ENCODE data around the gene ZNF25.
A peak's percentile ranks its signal among the peaks of the same experiment; 100 is the strongest.
"Not testable (repeated sequence)": the region's sequence is repeated elsewhere in the genome, so short reads cannot be mapped to it uniquely, and the experiment has no call there.

ZNF25 gene

DNA sequence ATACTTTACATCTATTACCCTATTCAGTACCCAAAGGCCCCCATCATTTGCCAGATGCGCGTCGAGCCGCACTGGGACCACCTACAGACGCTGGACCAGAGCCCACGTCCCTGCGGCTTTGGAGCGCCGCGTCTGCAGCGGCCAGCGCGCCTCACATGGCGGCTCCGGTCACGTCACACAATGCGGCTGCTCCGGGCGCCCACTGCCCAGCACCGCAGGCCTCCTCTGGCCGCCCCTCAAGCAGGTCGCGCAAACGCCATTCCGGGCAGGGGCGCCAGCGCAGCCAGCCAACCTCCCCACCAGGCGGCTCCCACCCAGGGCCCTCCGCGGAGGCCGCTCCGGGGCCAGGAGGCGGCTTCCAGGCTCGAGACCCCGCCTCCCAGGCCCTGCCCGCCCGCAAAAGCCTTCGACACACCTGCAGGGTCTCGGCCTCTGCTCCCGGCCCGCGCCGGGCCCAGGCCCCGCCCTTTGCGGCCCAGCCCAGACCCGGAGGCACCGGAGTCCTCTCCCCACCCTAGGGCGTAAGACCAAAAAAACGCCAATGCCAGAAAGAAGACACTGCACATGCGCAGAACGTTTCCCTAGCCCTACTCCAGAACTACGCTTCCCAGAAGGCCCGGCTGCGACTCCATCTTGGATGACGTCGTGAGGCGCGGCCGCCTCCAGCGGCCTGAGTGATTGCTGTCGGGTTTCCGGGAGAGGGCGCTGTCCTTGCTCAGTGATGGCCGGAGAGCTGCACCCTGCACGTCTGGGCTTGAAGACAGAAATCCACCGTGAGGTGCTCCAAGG is at the start of gene ZNF25:
Gene ZNF25 (minus strand): TSS at position 557 of the 789 bp plus-strand sequence. CDS start 4,925 bp downstream, outside the sequence.
- DNase-seq: peak; percentile 91 to 93

DNA sequence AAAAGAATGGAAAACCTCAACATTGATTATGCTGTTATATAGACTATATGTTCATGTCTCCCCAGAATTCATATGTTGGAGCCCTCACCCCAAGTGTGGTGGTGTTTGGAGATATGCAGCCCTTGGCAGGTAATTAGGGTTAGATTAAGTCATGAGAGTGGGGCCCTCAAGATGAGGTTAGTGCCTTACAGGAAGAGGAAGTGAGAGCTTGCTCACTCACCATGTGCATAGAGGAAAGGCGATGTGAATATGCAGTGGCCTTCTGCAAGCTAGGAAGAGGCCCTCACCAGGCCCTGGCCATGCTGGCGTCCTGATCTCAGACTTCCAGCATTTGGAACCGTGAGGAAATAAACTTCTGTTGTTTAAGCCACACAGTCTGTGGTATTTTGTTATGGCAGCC is 48.8 kb upstream of the ZNF25 start:
- no peak for DNase-seq

DNA sequence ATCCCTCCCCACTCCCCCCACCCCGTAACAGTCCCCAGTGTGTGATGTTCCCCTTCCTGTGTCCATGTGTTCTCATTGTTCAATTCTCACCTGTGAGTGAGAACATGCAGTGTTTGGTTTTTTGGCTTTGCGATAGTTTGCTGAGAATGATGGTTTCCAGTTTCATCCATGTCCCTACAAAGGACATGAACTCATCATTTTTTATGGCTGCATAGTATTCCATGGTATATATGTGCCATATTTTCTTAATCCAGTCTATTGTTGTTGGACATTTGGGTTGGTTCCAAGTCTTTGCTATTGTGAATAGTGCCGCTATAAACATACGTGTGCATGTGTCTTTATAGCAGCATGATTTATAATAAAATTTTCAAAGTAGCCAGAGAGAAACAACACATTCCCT is 42.7 kb upstream of the ZNF25 start:
- not testable (repeated sequence) for DNase-seq

DNA sequence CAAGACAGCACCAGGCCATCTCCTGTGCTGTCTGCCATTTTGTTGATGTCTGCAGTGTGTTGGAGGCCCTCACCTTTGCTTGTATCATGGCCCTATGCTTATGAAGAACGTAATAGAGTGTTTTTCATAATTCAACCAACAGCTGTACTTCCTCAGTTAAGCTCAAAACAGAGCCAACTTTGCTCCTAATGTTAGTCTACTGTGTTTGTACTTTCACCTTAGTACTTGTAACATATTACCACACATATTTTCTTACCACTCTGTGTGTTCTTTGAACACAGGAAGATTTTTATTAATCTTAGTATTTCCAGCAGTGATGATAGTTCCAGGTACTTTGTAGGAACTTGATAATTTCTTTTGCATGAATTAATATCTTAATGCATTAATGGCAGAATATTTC is 39.9 kb upstream of the ZNF25 start:
- DNase-seq: no peak

DNA sequence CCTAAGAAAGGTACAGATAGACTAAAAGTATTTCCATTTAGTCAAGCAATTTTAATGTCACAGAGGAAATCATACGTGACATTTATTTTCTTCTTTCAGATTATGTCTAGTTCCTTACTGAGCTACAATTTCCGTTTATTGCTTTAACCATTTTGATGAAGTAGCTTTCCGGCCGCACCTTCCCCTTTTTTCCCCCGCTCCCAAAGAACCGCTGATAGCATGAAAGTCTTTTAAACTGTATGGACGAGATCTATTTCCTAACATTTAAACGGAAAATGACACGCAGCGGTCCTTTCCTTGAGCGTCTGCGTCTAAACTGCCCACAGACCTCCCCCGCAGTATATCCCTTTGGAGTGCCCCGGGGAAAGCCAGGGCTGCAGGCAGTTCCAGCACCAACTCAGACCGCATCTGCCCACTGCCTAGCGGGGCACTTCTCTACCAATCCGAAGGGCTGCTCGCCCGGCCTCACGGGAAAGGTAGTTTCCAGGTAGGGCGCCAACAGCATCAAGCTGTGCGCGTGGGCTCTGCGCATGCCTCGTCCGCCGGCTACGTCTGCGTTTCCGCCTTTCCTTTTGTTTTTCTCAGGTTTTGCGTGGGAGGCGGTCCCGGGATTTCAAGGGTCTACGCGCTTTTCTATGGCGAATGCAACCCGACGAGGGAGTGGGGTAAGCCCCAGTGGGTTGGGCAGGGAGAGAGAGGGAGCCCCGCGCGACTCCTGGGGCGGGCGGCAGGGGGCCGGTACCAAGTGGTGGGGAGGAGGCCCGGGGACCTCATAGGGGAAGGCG is 33.9 kb upstream of the ZNF25 start, which contains the start of gene ZNF33A:
Gene ZNF33A (plus strand): TSS at position 557 of the 785 bp plus-strand sequence. CDS start 1,667 bp downstream, outside the sequence.
- peak; percentile 69 to 82 for DNase-seq

DNA sequence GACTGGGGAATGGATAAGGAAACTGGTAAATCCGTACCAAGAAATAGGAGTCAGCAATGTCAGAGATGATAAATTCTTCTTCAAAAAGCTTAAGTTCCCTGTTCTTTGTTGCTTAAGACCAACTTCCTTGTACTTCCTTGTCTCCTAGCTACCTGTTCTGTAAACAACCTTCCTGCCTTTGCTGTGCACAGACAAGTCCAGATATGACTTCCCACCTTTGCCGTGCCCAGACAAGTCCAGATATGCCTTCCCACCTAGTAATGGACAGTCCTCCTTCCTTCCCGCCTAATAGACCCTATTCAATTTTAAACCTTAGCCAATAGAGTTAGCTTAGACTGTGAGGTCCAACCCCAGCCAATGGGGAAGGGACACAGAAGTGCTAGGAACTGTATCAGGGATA is 31.5 kb upstream of the ZNF25 start:
- DNase-seq: no peak

DNA sequence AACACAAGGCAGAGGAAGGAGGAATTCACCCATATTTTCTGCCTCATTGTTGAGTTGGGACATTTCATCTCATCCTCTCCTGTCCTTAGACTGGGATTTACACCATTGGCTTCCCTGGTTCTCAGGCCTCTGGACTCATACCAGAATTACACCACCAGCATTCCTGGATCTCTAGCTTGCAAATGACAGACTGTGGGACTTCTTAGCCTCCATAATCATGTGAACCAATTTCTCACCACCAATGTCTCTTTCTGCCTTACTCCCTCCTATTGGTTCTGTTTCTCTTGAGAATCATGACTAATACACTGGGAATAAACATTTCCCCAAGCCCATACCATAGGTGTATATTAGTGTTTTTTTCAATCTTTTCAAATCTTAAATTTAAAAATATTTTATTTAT is 31.1 kb upstream of the ZNF25 start:
- DNase-seq: no peak

DNA sequence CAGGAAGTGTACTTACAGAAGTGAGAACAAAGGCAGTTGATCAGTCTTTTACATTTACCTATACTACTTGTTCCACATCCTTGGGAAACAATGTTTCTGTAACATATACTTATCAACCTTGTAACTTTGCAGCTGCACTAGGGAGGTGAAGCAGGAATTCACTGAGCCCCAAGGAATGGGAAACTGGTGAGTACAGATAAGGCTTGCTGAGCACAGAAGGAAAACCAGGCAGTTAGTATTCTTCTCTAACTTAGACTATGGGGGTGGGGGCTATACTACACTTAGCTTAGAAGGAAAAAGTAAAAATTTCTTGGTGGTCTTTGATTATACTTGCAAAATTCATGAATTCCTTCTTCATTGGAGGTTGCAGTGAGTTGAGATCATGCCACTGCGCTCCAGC is 27.1 kb upstream of the ZNF25 start:
- DNase-seq: no peak

DNA sequence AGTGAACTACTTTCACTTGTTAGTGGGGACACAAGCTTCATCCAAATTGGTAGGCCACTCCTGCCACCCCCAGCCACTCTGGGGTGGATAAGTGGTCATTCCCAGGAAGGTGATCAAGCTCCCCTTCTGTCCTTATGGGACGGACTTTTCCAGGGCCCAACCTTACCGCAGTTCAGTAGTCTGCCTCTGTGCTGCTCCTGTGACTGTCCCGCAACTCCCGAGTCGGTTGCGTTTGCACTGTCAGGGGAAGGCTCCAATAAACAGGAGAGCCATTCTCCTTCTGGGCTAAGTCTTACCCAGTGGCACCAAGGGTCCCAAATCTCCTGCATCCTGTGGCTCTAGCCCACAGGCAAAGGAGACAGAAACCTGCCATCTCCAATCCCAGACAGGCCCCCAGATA is 26.6 kb upstream of the ZNF25 start:
- DNase-seq: no peak

DNA sequence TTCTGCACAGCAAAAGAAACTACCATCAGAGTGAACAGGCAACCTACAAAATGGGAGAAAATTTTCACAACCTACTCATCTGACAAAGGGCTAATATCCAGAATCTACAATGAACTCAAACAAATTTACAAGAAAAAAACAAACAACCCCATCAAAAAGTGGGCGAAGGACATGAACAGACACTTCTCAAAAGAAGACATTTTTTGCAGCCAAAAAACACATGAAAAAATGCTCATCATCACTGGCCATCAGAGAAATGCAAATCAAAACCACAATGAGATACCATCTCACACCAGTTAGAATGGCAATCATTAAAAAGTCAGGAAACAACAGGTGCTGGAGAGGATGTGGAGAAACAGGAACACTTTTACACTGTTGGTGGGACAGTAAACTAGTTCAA is 24.0 kb upstream of the ZNF25 start:
- not testable (repeated sequence) for DNase-seq

DNA sequence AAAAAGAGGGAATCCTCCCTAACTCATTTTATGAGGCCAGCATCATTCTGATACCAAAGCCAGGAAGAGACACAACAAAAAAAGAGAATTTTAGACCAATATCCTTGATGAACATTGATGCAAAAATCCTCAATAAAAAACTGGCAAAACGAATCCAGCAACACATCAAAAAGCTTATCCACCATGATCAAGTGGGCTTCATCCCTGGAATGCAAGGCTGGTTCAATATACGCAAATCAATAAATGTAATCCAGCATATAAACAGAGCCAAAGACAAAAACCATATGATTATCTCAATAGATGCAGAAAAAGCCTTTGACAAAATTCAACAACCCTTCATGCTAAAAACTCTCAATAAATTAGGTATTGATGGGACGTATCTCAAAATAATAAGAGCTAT is 22.5 kb upstream of the ZNF25 start:
- DNase-seq: not testable (repeated sequence)

DNA sequence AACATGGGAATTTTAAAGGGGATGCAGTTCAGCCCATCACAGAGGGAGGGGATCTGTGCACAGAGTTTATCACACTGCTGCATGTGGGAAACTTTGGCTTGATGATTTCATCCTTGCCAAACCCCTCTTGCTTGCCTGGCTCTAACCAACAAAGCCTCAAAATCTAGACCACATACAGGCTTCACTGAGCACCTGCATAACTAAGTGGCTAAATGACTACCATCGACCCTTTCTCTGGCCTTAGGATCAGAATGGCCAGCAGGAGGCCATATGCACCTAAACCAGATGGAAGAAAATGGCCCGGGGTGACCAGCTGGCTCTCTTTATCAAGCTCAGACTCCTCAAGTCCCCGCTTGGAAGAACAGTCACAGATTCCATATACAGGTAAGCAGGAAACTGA is 15.6 kb upstream of the ZNF25 start:
- DNase-seq: no peak

DNA sequence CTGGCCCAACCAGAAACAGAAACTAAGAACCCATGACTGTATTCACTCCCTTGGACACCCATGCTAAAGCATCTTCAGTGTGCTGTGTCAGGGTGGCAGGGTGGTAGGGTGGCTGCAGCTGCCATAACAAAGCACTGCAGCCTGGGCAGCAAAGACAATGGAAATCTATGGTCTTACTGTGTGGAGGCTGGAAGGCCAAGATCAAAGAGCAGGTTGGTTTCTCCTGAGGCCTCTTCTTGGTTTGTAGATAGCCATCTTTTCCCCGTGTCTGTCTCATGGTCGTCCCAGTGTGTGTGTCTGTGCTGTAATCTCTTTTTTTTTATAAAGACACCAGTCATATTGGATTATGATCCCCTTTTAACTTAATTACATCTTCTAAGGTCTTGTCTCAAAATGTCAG is 15.2 kb upstream of the ZNF25 start:
- no peak for DNase-seq

DNA sequence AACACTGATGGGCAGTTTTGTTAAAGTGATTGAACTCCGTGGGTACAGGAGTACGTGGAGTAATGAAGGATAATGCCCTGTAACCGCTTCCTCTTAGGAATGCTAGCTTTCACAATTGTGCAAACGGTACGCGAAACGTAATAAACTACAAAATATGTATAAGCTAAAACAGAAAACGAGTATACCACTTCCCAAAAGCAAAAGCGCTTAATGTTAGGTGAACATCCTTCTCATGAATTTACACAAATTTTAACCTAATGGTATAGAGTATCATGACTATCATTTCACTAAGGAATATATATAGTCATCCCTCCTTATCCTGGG is 395 bp upstream of the ZNF25 start:
- DNase-seq: no peak

DNA sequence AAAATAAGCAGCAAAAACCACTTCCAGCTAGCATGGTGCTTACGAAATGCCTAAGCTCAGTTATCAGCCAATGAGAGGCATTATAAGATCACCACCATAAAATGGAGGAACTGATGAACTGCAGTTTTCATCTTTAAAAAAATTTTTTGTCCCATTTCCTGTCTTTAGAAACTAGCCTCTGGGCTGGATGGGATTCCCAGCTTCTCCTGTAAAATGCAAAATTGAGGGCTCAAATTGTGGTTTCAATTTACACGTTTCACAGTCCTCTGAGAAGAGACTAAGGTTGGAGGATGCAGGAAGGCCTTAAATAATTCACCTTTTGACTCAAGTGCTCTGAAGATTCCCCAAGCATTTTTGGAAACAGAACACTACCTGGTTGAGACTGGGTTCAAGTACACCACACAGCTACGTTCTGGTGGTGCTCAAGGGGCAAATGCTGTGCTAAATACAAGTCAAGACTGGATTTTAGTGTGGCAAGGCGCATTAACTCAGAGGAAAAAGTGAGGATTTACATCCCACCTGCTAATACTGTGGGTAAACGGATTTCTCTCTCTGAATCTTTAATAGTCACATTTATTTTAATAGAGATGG is 951 bp downstream of the ZNF25 start:
- peak in 1 of 2 experiments; percentile 4 for DNase-seq

DNA sequence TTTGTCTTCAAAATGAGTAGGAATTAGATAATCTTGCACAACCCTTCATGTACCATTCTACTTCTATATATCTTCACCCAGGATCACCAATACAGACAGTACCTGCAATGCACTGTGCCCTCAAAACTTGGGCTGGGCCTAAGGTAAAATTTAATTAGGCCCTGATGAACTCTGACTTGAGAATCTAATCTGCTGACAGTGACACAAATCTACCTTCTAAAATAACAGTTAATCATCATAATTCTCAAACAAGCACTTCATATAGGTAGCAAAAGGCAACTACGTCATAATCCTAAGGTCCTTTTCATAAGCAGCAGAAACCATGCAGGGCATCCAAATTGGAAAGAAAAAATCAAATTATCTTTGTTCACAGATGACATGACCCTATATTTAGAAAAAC is 4.1 kb downstream of the ZNF25 start:
- no peak for DNase-seq

DNA sequence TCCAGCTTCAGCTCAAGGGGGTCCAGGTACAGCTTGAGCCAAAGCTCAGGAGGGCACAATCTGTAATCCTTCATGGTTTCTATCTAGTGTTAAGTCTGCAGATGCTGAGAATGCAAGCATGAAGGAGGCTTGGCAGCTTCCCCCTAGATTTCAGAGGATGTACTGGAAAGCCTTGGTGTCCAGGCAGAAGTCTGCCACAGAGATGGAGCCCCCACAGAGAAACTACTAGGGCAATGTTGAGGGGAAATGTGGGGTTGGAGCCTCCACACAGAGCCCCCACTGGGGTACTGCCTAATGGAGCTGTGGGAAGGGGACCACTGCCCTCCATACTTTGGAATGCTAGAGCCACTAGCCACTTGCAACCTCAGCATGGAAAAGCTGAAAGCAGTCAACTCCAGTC is 11.4 kb downstream of the ZNF25 start:
- DNase-seq: no peak

DNA sequence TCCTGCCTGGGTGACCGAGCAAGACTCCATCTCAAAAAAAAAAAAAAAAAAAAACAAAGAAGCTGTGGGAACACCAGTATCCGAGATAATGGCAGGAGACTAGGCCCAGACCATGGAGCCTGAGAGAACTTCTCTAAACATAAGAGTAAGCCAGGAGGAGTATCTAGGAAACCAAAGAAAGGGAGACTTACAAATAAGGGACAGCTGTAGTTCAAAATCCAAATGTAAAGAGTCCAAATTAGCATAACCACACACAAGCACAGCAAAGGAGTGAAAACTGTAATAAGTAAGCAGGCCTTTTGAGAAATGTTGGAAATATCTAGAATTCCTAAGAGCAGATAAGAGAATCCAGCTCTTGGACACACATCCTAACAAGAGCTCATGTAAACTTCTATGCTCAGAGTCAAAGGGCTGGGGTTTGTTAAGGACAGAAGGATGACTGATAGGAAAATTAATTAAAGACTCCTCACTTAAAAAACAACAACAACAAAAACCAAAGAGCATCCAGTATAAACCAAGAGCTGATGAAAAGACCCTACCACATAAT is 15.8 kb downstream of the ZNF25 start:
- no peak for DNase-seq

DNA sequence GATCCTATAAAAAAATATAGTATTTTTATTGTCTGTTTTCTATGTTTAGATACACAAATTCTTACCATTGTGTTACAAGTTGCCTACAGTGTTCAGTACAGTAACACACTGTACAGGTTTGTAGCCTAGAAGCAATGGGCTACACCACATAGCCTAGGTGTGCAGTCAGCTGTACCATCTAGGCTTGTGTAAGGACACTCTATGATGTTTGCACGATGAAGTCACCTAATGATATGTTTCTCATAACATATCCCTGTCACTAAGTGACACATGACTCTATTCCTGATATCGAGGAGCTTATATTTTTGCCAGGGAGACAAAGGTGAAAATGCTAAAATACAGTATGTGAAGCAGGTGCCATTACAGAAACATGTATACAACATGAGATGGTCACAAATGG is 18.6 kb downstream of the ZNF25 start:
- DNase-seq: no peak

DNA sequence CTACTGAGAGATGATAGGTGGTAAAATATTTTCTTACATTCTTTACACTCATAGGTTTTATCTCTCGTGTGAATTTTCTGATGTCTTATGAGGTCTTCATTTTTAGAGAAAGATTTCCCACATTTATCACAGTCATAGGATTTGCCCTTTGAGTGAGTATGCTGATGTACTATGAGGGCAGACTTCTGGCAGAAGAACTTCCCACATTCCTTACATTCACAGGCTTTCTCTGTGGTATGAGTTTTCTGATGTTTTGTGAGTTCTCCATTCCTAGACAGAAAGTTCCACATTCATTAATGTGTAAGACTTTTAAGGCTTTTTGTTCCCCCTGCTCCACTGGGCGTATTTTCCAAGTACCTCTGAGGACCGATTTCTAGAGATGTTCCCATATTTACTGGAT is 23.5 kb downstream of the ZNF25 start:
- DNase-seq: no peak

DNA sequence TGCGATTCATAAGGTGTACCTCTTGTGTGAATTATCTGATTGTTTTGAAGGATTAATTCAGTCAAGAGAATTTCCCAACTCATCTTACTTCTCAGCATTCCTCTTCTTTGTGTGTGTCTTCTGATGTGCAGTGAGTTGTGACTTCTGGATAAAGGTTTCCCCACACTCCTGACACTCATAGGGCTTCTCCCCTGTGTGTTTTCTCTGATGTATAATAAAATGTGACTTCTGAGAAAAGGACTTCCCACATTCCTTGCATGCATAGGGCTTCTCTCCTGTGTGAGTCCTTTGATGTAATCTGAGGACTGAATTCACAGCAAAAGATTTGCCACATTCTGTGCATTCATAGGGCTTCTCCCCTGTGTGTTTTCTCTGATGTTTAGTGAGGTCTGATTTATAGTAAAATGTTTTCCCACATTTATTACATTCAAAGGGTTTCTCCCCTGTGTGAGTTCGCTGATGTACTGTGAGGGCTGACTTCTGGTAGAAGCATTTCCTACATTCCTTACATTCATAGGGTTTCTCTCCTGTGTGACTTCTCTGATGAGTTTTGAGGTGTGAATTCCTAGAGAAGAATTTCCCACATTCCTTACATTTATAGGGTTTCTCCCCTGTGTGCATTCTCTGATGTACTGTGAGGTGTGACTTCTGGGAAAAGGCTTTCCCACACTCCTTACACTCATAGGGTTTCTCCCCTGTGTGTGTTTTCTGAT is 24.2 kb downstream of the ZNF25 start:
- no peak for DNase-seq

DNA sequence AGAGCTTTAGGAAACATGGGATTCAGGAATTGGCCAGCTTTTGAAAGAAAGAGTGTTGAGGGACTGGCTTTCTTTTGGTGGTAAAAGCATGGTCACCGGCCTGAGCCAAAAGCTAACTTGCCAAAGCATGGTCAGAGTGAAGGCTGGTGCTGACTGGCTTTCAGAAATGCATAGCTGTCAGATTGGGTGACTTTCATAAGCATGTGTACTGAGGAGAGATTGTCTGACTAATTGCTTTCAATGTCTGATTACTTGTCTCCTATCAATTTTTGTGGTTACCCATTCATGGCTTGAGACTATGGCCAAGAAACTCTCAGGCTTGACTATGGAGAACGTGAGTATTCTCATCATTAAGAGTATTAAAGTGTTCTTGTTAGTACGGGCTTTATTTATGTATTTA is 28.2 kb downstream of the ZNF25 start:
- no peak for DNase-seq

DNA sequence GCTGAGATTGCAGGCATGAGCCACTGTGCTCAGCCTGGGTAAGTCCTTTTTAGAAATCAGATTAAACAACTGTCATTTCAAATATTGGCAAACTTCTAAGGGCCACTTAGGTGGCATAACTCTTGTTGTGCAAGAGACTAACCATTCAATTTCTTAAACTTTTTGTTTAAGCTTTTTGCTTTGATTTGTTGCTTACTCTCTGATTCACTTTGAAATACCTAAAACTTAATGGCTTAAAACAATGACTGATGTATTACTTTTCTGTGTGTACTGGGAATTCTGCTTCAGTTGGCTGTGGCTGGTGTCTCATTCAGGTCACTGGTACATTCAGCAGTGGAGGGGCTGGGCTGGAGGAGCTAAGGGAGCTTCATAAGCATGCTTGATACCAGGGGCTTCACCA is 28.9 kb downstream of the ZNF25 start:
- DNase-seq: no peak
